Measurements from ENCODE around the gene ZFP64.
"Not testable (repeated sequence)": the region's sequence is repeated elsewhere in the genome, so short reads cannot be mapped to it uniquely, and the experiment has no call there.

DNA sequence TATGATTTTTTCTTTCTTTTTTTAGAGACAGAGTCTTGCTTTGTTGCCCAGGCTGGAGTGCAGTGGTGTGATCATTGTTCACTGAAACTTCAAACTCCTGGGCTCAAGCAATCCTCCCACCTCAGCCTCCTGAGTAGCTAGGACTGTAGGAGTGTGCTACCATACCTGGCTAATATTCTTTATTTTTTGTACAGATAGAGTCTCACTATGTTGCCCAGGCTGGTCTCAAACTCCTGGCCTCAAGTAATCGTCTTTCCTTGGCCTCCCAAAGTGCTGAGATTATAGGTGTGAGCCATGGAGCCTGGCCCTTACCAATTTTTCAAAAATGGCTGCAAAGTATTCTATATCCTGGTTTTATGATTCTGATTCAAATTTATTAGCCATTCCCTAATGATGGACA, 37.8 kb upstream of the ZFP64 start:
- TF ChIP-seq, protein P1, sequence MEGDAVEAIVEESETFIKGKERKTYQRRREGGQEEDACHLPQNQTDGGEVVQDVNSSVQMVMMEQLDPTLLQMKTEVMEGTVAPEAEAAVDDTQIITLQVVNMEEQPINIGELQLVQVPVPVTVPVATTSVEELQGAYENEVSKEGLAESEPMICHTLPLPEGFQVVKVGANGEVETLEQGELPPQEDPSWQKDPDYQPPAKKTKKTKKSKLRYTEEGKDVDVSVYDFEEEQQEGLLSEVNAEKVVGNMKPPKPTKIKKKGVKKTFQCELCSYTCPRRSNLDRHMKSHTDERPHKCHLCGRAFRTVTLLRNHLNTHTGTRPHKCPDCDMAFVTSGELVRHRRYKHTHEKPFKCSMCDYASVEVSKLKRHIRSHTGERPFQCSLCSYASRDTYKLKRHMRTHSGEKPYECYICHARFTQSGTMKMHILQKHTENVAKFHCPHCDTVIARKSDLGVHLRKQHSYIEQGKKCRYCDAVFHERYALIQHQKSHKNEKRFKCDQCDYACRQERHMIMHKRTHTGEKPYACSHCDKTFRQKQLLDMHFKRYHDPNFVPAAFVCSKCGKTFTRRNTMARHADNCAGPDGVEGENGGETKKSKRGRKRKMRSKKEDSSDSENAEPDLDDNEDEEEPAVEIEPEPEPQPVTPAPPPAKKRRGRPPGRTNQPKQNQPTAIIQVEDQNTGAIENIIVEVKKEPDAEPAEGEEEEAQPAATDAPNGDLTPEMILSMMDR (conservative IDR thresholded peaks at IDR 0.05 in 1 of 2, IDR thresholded peaks at IDR 0.05 in 1 of 2; ENCODE audit: extremely low read depth in 1 of 2, insufficient read depth in 1 of 2, low read depth in 1 of 2, low read length in 2 of 2): not testable (repeated sequence)
- TF ChIP-seq EZH2 (IDR thresholded peaks at IDR 0.05; ENCODE audit: borderline replicate concordance, low read length): not testable (repeated sequence)
